Ovary (tissue), 9 donors: Measurements from ENCODE around the gene ANTXR2. TPM values are rescaled to one million over a fixed set of nuclear protein-coding genes. Genes with fewer than 3 reads are reported as not detected.

Experiments
- DNase-seq, 5 donors: peaks; one replicate each; pipeline ENCODE4 v3.0.0-alpha.2; 2019 to 2020
- H3K27ac ChIP-seq, 2 donors: fragments of 200-600 bp; one replicate each; pipeline versions ENCODE4 v1.5.1 to v1.8.0; 2019 to 2022
- H3K27me3 ChIP-seq: fragments of 200-600 bp; one replicate; pipeline ENCODE4 v1.8.0; 2022
- H3K36me3 ChIP-seq: fragments of 200-600 bp; sonication (generic); one replicate; pipeline ENCODE4 v1.5.1; 2019
- H3K4me1 ChIP-seq: one replicate; pipeline ENCODE4 v1.8.1; 2013; ENCODE audit warnings: mild to moderate bottlenecking, moderate library complexity; ENCODE audit not compliant: insufficient read depth
- H3K4me3 ChIP-seq: fragments of 200-600 bp; sonication (generic); one replicate; pipeline ENCODE4 v1.5.1; 2017
- H3K9me3 ChIP-seq, 2 donors: fragments of 200-600 bp in 1 of 2; sonication (generic) in 1 of 2; one replicate each; pipeline versions ENCODE4 v1.5.1 to v1.8.1; 2013 to 2019; ENCODE audit warnings: mild to moderate bottlenecking in 1 of 2, moderate library complexity in 1 of 2
- EP300 ChIP-seq: sonication (generic); formaldehyde crosslinking; IDR thresholded peaks from one replicate; pipeline ENCODE4 v1.6.1; 2017; ENCODE audit warnings: antibody characterized with exemption
- POLR2A ChIP-seq: fragments of 450-650 bp; IDR thresholded peaks from one replicate; pipeline ENCODE4 v1.6.1; 2017; ENCODE audit warnings: antibody characterized with exemption, mild to moderate bottlenecking, moderate library complexity
- WGBS, 3 donors: extraction: QIAGEN DNeasy Blood & Tissue Kit in 1 of 3; methylation state at CpG; one replicate each; pipeline versions ENCODE4 v1.1.5 to v1.1.7; 2013 to 2017; 5-methylcytosine and 5-hydroxymethylcytosine counted together
- intact Hi-C, 4 donors: fragments of 100-400 bp; cut with DNase I; formaldehyde crosslinking; loops; one replicate each; pipeline versions ENCODE4 v1.11.0 to v1.15.1; 2022 to 2023
- polyA plus RNA-seq, 2 donors: library from polyadenylated mRNA; stranded (reverse); fragments of 200-250 nt in 1 of 2; fragments of 350-450 nt in 1 of 2; fragmentation: Illumina TruSeq in 1 of 2; extraction: RNeasy Lipid Tissue Mini Kit (QIAGEN cat#74804) in 1 of 2; gene quantifications; one replicate each; pipeline ENCODE4 v1.2.3, GENCODE V29; 2013 to 2014
- total RNA-seq, 7 donors: library from RNA; depleted of rRNA in 2 of 7; stranded (reverse); fragments of >200 nt in 2 of 7; fragmentation: NEBNext Ultra II Directional in 3 of 7; extraction: Animal tissue kit (Norgen Biotek cat#: 25700) in 3 of 7; gene quantifications; one replicate each; pipeline versions ENCODE4 v1.1.0 to v1.2.4, GENCODE V29; 2016 to 2023
- TF ChIP-seq, protein P1 (sequence below), 3 donors: fragments of 450-650 bp in 2 of 3; fragments of 200-600 bp in 1 of 3; IDR thresholded peaks; one replicate each; pipeline versions ENCODE4 v1.5.1 to v1.8.0; 2016 to 2022; ENCODE audit warnings: antibody characterized with exemption in 3 of 3, mild to moderate bottlenecking in 1 of 3
- donor health status: DM: no; HTN: no; CAD: no; lungs with moderate emphysema.
- donor health status: DM: no; HTN: no; CAD: no.
- donor health status: Bipolar disorder and iron deficiency.
- donor health status: DM: yes; HTN: yes; CAD: no.
- donor health status: DM: no; HTN: no; CAD: no.
- donor health status: DM: yes; HTN: yes; CAD: no.

ANTXR2 gene
- total and polyA plus RNA-seq, 9 donors: 64.4 to 231 (median 88.7) TPM

DNA sequence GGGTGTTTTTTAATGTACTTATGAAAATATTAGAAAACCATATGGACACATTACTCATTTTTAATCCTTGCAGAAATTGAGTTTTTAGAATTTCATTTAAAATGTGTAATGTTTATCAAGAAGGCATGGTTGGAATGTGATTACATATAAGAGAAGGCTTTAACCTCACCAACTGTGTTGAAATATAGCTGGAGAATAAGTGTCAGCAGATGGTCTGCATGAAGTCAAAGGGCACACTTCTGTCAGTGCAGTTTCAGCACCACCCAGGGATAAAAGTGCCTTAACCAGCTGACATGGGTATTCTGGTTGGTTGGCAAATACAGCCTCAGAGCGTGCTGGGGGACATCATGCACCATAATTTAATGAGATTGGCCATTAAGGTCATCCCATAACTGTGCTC, 21.2 kb upstream of the ANTXR2 start:
- Histone ChIP-seq H3K36me3 (no peaks in the 10 kb centered on the region), H3K27ac (no peak overlapping the region), H3K27me3 (no peaks in the 10 kb centered on the region), H3K4me3 (no peak overlapping the region), H3K4me1 (peaks cover 2% of the 10 kb centered on the region), H3K9me3 (no peaks in the 10 kb centered on the region)
- TF ChIP-seq POLR2A: no peak
- TF ChIP-seq EP300: no peak
- TF ChIP-seq, protein P1, sequence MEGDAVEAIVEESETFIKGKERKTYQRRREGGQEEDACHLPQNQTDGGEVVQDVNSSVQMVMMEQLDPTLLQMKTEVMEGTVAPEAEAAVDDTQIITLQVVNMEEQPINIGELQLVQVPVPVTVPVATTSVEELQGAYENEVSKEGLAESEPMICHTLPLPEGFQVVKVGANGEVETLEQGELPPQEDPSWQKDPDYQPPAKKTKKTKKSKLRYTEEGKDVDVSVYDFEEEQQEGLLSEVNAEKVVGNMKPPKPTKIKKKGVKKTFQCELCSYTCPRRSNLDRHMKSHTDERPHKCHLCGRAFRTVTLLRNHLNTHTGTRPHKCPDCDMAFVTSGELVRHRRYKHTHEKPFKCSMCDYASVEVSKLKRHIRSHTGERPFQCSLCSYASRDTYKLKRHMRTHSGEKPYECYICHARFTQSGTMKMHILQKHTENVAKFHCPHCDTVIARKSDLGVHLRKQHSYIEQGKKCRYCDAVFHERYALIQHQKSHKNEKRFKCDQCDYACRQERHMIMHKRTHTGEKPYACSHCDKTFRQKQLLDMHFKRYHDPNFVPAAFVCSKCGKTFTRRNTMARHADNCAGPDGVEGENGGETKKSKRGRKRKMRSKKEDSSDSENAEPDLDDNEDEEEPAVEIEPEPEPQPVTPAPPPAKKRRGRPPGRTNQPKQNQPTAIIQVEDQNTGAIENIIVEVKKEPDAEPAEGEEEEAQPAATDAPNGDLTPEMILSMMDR (IDR thresholded peaks at IDR 0.05): no peak
- 63 to 74% (median 73%) methylated on average over 1 of the region's 1 CpG for WGBS, 3 donors
- intact Hi-C loops: no loop called here
- DNase-seq: no peak

DNA sequence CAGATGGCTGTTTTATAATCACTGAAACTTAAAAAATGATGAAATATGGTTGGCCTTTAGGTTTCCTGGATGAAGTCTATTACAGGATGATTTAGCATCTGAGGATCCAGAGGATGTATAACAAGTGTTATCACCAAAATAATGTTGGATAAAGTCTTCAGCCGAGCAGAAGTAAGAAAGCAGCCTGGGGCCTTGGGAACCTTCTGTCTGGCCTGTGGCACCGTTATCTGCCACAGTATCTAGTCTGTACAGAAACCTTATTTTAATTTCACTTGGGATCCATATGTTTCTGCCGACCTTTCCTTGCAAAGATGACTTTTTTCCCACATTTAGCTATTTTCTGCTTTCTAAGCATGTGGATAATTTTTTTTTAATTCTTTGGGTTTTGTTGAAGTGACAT, 20.5 kb upstream of the ANTXR2 start:
- TF ChIP-seq, protein P1 (IDR thresholded peaks at IDR 0.05): no peak
- TF ChIP-seq POLR2A (no peak), EP300 (no peak)
- no peaks in the 10 kb centered on the region for H3K36me3 ChIP-seq
- no peak overlapping the region for H3K27ac ChIP-seq
- no peak overlapping the region for H3K4me3 ChIP-seq
- no peaks in the 10 kb centered on the region for H3K9me3 ChIP-seq
- peaks cover 2% of the 10 kb centered on the region for H3K4me1 ChIP-seq
- intact Hi-C loops: no loop called here
- no peaks in the 10 kb centered on the region for H3K27me3 ChIP-seq
- DNase-seq: no peak
- 81 to 84% (median 82%) methylated on average over 3 of the region's 3 CpGs for WGBS, 3 donors

DNA sequence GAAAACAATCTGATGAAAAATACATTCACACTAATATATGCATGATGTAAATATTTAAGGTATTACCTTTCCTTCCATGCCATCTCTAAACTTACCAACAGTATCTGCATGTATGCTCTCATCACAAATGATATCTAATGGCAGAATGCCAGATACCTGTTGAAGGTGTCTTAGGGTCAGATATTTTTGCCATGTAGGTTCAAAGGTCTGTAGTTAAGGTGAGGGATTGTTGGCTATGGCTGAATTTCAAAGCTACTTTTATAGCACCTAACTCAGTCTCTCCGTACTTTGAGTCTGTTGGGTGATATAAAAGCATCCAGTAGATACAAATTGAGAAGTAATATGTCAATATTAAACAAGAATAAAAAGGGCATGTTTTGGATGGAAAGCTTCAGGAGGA, 19.8 kb upstream of the ANTXR2 start:
- Histone ChIP-seq H3K9me3 (no peaks in the 10 kb centered on the region), H3K36me3 (no peaks in the 10 kb centered on the region), H3K4me3 (no peak overlapping the region), H3K27ac (no peak overlapping the region), H3K27me3 (no peaks in the 10 kb centered on the region), H3K4me1 (peaks cover 2% of the 10 kb centered on the region)
- no peak for TF ChIP-seq EP300
- TF ChIP-seq, protein P1 (IDR thresholded peaks at IDR 0.05): no peak
- no peak for TF ChIP-seq POLR2A
- DNase-seq: no peak
- 90 to 100% (median 94%) methylated on average over 1 of the region's 1 CpG for WGBS, 3 donors
- intact Hi-C loops: no loop called here

DNA sequence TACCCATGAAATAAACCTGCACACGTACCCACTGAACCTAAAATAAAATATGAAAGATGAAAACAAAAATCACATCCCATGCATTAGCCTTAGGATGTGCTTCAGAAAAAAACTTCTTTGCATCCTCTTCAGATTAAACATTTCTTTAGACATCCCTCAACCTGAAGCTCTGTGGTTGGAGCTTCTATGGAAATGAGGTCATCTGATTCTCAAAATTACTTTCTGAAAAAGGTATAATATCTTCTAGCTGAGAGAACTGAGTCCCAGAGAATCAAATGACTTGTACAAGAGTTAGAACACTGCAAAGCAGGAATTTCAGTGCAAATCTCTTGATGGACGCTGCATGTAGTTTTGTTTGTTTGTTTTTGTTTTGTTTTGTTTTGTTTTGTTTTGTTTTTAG, 19.1 kb upstream of the ANTXR2 start:
- no peak overlapping the region for H3K4me3 ChIP-seq
- no peaks in the 10 kb centered on the region for H3K9me3 ChIP-seq
- H3K36me3 ChIP-seq: no peaks in the 10 kb centered on the region
- H3K4me1 ChIP-seq: no peaks in the 10 kb centered on the region
- no peaks in the 10 kb centered on the region for H3K27me3 ChIP-seq
- H3K27ac ChIP-seq: no peak overlapping the region
- no peak for TF ChIP-seq EP300
- TF ChIP-seq, protein P1 (IDR thresholded peaks at IDR 0.05): no peak
- no peak for TF ChIP-seq POLR2A
- DNase-seq: no peak
- 85 to 92% (median 90%) methylated on average over 2 of the region's 2 CpGs for WGBS, 3 donors
- intact Hi-C loops: no loop called here

DNA sequence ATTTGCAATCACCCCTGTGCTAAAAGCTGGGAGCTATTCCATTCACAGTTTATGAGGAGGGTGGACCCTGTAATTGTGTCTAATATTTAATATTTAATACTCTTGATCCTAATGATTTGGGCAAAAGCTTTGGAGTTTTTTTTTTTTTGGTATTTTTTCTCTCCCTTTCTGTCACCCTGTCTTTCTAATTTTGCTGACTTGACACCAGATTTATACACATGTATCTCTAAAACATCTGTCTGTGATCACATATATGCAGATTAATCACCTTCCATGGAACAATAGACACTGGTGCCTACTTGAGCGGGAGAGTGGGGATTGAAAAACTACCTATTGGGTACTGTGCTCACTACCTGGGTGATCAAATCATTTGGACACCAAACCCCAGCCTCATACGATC, 18.7 kb upstream of the ANTXR2 start:
- 93 to 97% (median 94%) methylated on average over 2 of the region's 2 CpGs for WGBS, 3 donors
- no peak for DNase-seq
- Histone ChIP-seq H3K36me3 (no peaks in the 10 kb centered on the region), H3K4me1 (no peaks in the 10 kb centered on the region), H3K9me3 (no peaks in the 10 kb centered on the region), H3K27me3 (no peaks in the 10 kb centered on the region), H3K27ac (no peak overlapping the region), H3K4me3 (no peak overlapping the region)
- TF ChIP-seq EP300 (no peak), POLR2A (no peak)
- TF ChIP-seq, protein P1 (IDR thresholded peaks at IDR 0.05): no peak
- intact Hi-C loops: no loop called here
